Suprapubic skin (tissue), 4 donors: ENCODE data around the gene AK1. TPM values are rescaled to one million over a fixed set of nuclear protein-coding genes. Genes with fewer than 3 reads are reported as not detected.
"Not testable (repeated sequence)": the region's sequence is repeated elsewhere in the genome, so short reads cannot be mapped to it uniquely, and the experiment has no call there.

Experiments used
- DNase-seq, 2 donors: peaks; one replicate each; pipeline ENCODE4 v3.0.0-alpha.2; 2019; ENCODE audit warnings: low spot score in 2 of 2
- H3K27ac ChIP-seq: fragments of 200-600 bp; sonication (generic); one replicate; pipeline ENCODE4 v1.5.1; 2019
- H3K27me3 ChIP-seq: fragments of 200-600 bp; sonication (generic); one replicate; pipeline ENCODE4 v1.5.1; 2019
- H3K36me3 ChIP-seq: fragments of 200-600 bp; sonication (generic); one replicate; pipeline ENCODE4 v1.5.1; 2019
- H3K4me1 ChIP-seq: fragments of 200-600 bp; sonication (generic); one replicate; pipeline ENCODE4 v1.5.1; 2019
- H3K4me3 ChIP-seq: fragments of 200-600 bp; sonication (generic); one replicate; pipeline ENCODE4 v1.5.1; 2019; ENCODE audit warnings: mild to moderate bottlenecking
- H3K9me3 ChIP-seq: fragments of 200-600 bp; sonication (generic); one replicate; pipeline ENCODE4 v1.5.1; 2019
- EP300 ChIP-seq: sonication (generic); formaldehyde crosslinking; IDR thresholded peaks from one replicate; pipeline ENCODE4 v1.6.1; 2017; ENCODE audit warnings: antibody characterized with exemption
- POLR2A ChIP-seq, 2 donors: fragments of 450-650 bp; IDR thresholded peaks; one replicate each; pipeline ENCODE4 v1.6.1; 2017; ENCODE audit warnings: antibody characterized with exemption in 2 of 2, mild to moderate bottlenecking in 2 of 2, moderate library complexity in 2 of 2
- POLR2AphosphoS5 ChIP-seq, 3 donors: sonication (generic); formaldehyde crosslinking; IDR thresholded peaks; one replicate each; pipeline ENCODE4 v1.6.1; 2017; ENCODE audit warnings: antibody characterized with exemption in 3 of 3
- WGBS: methylation state at CpG from one replicate; pipeline ENCODE4 v1.1.5; 2018; 5-methylcytosine and 5-hydroxymethylcytosine counted together
- total RNA-seq, 4 donors: library from RNA; depleted of rRNA; stranded (reverse); fragments of >200 nt; gene quantifications; one replicate each; pipeline ENCODE4 v1.1.0, GENCODE V29; 2016
- TF ChIP-seq, protein P1 (sequence below), 2 donors: fragments of 200-600 bp in 1 of 2; fragments of 450-650 bp in 1 of 2; sonication (generic) in 1 of 2; IDR thresholded peaks; one replicate each; pipeline ENCODE4 v1.5.1; 2016 to 2019; ENCODE audit warnings: antibody characterized with exemption in 2 of 2, mild to moderate bottlenecking in 1 of 2, moderate library complexity in 1 of 2

Gene AK1
- total RNA-seq, 4 donors from 2014 or later, result 22.6 to 36.0 (median 26.0) TPM

GRCh38 chr9:127873886-127874285 lies 3.6 kb downstream of the AK1 start:
- Histone ChIP-seq H3K9me3 (no peaks in the 10 kb centered on the region), H3K4me1 (peaks cover 53% of the 10 kb centered on the region), H3K36me3 (peaks cover 11% of the 10 kb centered on the region), H3K27me3 (no peaks in the 10 kb centered on the region), H3K4me3 (peak overlapping the region; percentile 4), H3K27ac (peak overlapping the region; percentile 17)
- WGBS, result 39% methylated on average over 2 of the region's 10 CpGs
- TF ChIP-seq, protein P1, sequence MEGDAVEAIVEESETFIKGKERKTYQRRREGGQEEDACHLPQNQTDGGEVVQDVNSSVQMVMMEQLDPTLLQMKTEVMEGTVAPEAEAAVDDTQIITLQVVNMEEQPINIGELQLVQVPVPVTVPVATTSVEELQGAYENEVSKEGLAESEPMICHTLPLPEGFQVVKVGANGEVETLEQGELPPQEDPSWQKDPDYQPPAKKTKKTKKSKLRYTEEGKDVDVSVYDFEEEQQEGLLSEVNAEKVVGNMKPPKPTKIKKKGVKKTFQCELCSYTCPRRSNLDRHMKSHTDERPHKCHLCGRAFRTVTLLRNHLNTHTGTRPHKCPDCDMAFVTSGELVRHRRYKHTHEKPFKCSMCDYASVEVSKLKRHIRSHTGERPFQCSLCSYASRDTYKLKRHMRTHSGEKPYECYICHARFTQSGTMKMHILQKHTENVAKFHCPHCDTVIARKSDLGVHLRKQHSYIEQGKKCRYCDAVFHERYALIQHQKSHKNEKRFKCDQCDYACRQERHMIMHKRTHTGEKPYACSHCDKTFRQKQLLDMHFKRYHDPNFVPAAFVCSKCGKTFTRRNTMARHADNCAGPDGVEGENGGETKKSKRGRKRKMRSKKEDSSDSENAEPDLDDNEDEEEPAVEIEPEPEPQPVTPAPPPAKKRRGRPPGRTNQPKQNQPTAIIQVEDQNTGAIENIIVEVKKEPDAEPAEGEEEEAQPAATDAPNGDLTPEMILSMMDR (IDR thresholded peaks at IDR 0.05), result no peak
- no peak for TF ChIP-seq POLR2A (IDR thresholded peaks at IDR 0.05)
- TF ChIP-seq POLR2AphosphoS5 (IDR thresholded peaks at IDR 0.05), result no peak
- no peak for TF ChIP-seq EP300
- peak in 1 of 2 donors; percentile 83 for DNase-seq

- TF ChIP-seq, protein P1 (IDR thresholded peaks at IDR 0.05), result no peak
- no peak for TF ChIP-seq POLR2A (IDR thresholded peaks at IDR 0.05)
- TF ChIP-seq POLR2AphosphoS5 (IDR thresholded peaks at IDR 0.05), result no peak
- no peak for TF ChIP-seq EP300
- DNase-seq, result peak in 1 of 2 donors; percentile 63
- Histone ChIP-seq H3K27me3 (no peaks in the 10 kb centered on the region), H3K4me1 (peaks cover 48% of the 10 kb centered on the region), H3K27ac (no peak overlapping the region), H3K36me3 (peaks cover 15% of the 10 kb centered on the region), H3K9me3 (no peaks in the 10 kb centered on the region), H3K4me3 (no peak overlapping the region)
- 68% methylated on average over 10 of the region's 19 CpGs for WGBS
These were observed 4.2 kb downstream of the AK1 start for GRCh38 chr9:127873223-127873691.

DNA sequence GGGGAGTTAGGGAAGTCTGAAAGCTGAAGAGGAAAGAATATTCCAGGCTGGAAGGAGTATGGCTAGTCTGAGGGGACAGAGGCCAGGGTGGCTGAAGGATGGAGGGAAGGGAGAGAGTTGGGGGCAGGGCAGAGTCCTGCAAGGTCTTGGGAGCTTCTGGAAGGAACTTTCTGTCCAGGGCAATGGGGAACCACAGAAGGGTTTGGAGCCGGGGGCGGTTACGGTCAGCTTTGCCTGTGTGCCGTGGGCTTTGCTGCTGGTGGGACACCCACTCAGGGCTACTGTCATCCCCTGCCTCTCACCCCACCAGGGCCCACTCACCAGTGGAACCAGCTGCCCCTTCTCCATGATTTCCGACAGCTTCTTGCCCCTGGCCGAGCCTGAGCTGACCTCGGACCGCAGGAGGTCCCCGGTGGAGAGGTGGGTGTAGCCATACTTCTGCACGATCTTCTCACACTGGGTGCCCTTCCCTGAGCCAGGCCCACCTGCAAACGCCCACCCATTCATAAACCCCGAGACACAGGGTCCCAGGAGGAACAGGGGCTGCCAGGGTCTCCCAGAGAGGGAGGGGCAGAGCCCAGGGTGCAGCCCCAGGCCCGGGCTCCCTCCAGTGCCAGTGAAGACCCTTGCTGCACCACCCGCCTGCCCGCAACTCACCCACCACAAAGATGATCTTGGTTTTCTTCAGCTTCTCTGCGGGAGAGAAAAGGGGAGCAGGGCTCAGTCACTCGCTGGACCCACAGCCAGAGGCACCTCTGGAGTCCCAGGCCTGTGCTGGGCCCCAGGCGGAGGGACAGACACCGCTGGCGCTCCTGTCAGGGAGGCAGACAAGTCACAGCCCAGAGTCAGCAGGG lies 4.9 kb downstream of the AK1 start:
- Histone ChIP-seq H3K9me3 (no peaks in the 10 kb centered on the region), H3K27me3 (no peaks in the 10 kb centered on the region), H3K4me1 (peaks cover 42% of the 10 kb centered on the region), H3K4me3 (no peak overlapping the region), H3K36me3 (peaks cover 22% of the 10 kb centered on the region), H3K27ac (no peak overlapping the region)
- 96% methylated on average over 14 of the region's 20 CpGs for WGBS
- TF ChIP-seq POLR2AphosphoS5 (IDR thresholded peaks at IDR 0.05), result no peak
- TF ChIP-seq, protein P1 (IDR thresholded peaks at IDR 0.05), result no peak
- TF ChIP-seq EP300, result no peak
- TF ChIP-seq POLR2A (IDR thresholded peaks at IDR 0.05), result no peak
- peak in 1 of 2 donors; percentile 57 for DNase-seq

DNA sequence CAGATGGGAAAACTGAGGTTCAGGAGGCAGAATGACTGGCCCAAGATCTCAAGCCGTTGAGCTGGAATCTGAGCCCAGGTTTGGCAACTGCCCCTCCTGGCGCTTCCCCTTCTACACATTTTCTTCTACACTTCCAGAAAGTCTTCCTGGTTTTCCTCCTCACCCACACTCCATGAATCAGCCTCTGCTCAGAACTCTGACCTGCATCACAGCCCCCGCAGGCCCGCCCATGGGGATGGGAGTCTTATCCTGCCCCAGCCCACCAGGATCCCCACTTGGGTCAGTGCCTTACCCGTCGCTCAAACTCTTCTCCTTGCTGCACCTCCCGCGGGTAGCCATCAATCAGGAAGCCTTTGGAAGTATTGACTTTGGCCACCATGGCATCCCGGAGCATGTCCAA lies 5.9 kb downstream of the AK1 start:
- TF ChIP-seq, protein P1 (IDR thresholded peaks at IDR 0.05), result no peak
- no peak for TF ChIP-seq POLR2AphosphoS5 (IDR thresholded peaks at IDR 0.05)
- no peak for TF ChIP-seq POLR2A (IDR thresholded peaks at IDR 0.05)
- no peak for TF ChIP-seq EP300
- Histone ChIP-seq H3K27ac (no peak overlapping the region), H3K27me3 (no peaks in the 10 kb centered on the region), H3K9me3 (no peaks in the 10 kb centered on the region), H3K4me1 (peaks cover 33% of the 10 kb centered on the region), H3K36me3 (peaks cover 26% of the 10 kb centered on the region), H3K4me3 (no peak overlapping the region)
- 92% methylated on average over 9 of the region's 9 CpGs for WGBS
- DNase-seq, result peak in 1 of 2 donors; percentile 58

- no peaks in the 10 kb centered on the region for H3K9me3 ChIP-seq
- H3K27ac ChIP-seq, result no peak overlapping the region
- TF ChIP-seq EP300 (no peak), POLR2AphosphoS5 (IDR thresholded peaks at IDR 0.05) (no peak), POLR2A (IDR thresholded peaks at IDR 0.05) (no peak)
- TF ChIP-seq, protein P1 (IDR thresholded peaks at IDR 0.05), result no peak
- 90% methylated on average over 12 of the region's 12 CpGs for WGBS
- H3K36me3 ChIP-seq, result peaks cover 26% of the 10 kb centered on the region
- H3K4me1 ChIP-seq, result peaks cover 27% of the 10 kb centered on the region
- no peaks in the 10 kb centered on the region for H3K27me3 ChIP-seq
- H3K4me3 ChIP-seq, result no peak overlapping the region
- DNase-seq, result no peak
These were observed 6.6 kb downstream of the AK1 start for GRCh38 chr9:127870887-127871286.

GRCh38 chr9:127870153-127870491 lies 7.4 kb downstream of the AK1 start:
- not testable (repeated sequence) for H3K9me3 ChIP-seq, DNase-seq, H3K27me3 ChIP-seq, H3K27ac ChIP-seq, H3K4me3 ChIP-seq
- H3K36me3 ChIP-seq, result peaks cover 26% of the 10 kb centered on the region
- WGBS, result 66% methylated on average over 9 of the region's 9 CpGs
- H3K4me1 ChIP-seq, result peaks cover 19% of the 10 kb centered on the region
